Activated CD8-positive, alpha-beta T cell treated with anti-CD3 and anti-CD28 coated beads for 36 hours (primary cell): Measurements from ENCODE around the gene OR6C4. TPM values are rescaled to one million over a fixed set of nuclear protein-coding genes. Genes with fewer than 3 reads are reported as not detected.
"Not testable (repeated sequence)": the region's sequence is repeated elsewhere in the genome, so short reads cannot be mapped to it uniquely, and the experiment has no call there.

ENCODE experiments used
- ATAC-seq: fragments of 200-7000 bp; cut with Tn5 transposase; one replicate; pipeline ENCODE4 v1.10.0; 2021; ENCODE audit warnings: mild to moderate bottlenecking, moderate library complexity
- CTCF ChIA-PET: fragments of 350-600 bp; sonication (Branson Sonifier 250); formaldehyde crosslinking; loops from one replicate; lab custom pipeline; 2021; ENCODE audit warnings: antibody characterized with exemption; lab: Charles Lee
- POLR2A ChIA-PET: fragments of 350-600 bp; sonication (Branson Sonifier 250); formaldehyde crosslinking; loops from one replicate; lab custom pipeline; 2021; ENCODE audit warnings: antibody characterized with exemption; lab: Charles Lee
- DNase-seq: peaks from one replicate; pipeline ENCODE4 v3.0.0-alpha.2; 2020
- H3K27ac Mint-ChIP-seq: one replicate; pipeline ENCODE4 v1.8.0; 2021; ENCODE audit warnings: mild to moderate bottlenecking, mixed read lengths
- H3K27me3 Mint-ChIP-seq: one replicate; pipeline ENCODE4 v1.8.0; 2021; ENCODE audit warnings: mixed read lengths
- H3K36me3 Mint-ChIP-seq: one replicate; pipeline ENCODE4 v1.8.0; 2021; ENCODE audit warnings: low read depth, mixed read lengths
- H3K4me1 Mint-ChIP-seq: one replicate; pipeline ENCODE4 v1.8.0; 2021; ENCODE audit warnings: low read depth, mixed read lengths
- H3K4me3 Mint-ChIP-seq: one replicate; pipeline ENCODE4 v1.8.0; 2021; ENCODE audit warnings: mild to moderate bottlenecking, moderate library complexity, mixed read lengths
- H3K9me3 Mint-ChIP-seq: one replicate; pipeline ENCODE4 v1.8.0; 2021; ENCODE audit warnings: mixed read lengths
- intact Hi-C: fragments of 100-400 bp; cut with micrococcal nuclease; formaldehyde crosslinking; loops from one replicate; pipeline ENCODE4 v1.10.0; 2022
- total RNA-seq, 2 experiments: library from RNA; stranded (reverse); gene quantifications; one replicate each; pipeline ENCODE4 v1.2.3, GENCODE V29; 2021
- TF ChIP-seq, protein P1 (sequence below): fragments of 200-600 bp; IDR thresholded peaks from one replicate; pipeline ENCODE4 v1.8.0; 2022; ENCODE audit warnings: antibody characterized with exemption, mild to moderate bottlenecking

OR6C4 gene
- not detected for total RNA-seq

DNA sequence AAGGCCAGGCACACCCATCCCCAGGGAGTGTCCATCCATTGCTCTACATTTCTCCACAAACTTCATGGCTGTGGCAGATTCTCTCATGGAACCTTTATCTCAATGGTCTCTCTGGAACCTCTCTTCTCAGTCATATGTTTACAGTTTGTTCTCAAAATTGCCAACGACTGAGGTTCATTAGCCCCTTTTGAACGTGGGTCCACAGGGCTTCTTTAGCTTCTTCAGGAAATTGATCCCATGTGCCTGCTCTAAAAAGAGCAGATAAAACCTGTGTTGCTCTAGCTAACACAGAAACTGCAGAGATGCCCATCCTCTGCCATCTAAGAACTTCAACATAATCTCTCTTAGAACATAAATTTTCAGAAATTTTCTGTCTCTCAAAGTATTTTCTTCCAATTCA, at the start of gene OR6C4:
TSS of gene OR6C4 (plus strand) at position 301 of the 400 bp plus-strand sequence. CDS start 1,625 bp downstream, outside the sequence.
- H3K9me3 Mint-ChIP-seq = no peaks in the 10 kb centered on the region
- DNase-seq (no peak), ATAC-seq (no peak)
- no peaks in the 10 kb centered on the region for H3K4me1 Mint-ChIP-seq
- peaks cover 26% of the 10 kb centered on the region for H3K27me3 Mint-ChIP-seq
- no peaks in the 10 kb centered on the region for H3K36me3 Mint-ChIP-seq
- no peak within 1 kb of the TSS for H3K27ac Mint-ChIP-seq
- ChIA-PET POLR2A (no interaction called here), CTCF (no interaction called here)
- TF ChIP-seq, protein P1, sequence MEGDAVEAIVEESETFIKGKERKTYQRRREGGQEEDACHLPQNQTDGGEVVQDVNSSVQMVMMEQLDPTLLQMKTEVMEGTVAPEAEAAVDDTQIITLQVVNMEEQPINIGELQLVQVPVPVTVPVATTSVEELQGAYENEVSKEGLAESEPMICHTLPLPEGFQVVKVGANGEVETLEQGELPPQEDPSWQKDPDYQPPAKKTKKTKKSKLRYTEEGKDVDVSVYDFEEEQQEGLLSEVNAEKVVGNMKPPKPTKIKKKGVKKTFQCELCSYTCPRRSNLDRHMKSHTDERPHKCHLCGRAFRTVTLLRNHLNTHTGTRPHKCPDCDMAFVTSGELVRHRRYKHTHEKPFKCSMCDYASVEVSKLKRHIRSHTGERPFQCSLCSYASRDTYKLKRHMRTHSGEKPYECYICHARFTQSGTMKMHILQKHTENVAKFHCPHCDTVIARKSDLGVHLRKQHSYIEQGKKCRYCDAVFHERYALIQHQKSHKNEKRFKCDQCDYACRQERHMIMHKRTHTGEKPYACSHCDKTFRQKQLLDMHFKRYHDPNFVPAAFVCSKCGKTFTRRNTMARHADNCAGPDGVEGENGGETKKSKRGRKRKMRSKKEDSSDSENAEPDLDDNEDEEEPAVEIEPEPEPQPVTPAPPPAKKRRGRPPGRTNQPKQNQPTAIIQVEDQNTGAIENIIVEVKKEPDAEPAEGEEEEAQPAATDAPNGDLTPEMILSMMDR = no peak
- intact Hi-C loops = no loop called here
- no peak within 1 kb of the TSS for H3K4me3 Mint-ChIP-seq

DNA sequence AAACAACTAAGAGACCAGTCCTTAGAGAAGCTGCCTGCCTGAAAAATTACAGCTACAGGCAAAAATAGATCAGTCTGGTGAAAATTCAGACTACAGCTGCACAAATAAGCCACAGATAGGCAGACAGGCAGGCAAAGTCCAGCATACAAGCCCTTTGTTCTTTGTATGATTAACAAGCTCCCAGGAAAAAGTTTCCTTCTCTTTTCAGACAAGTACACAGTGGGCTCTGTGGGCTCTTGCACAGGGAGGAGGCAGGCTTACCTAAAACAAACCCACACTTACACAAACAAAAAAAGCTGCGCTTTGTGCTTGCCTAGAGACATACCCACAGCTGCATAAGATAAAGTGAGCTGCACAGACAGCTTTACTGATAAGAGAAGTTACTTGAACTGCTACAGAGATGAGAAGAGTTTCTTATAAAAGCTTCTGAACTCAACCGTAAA, 49.6 kb upstream of the OR6C4 start:
- TF ChIP-seq, protein P1 = no peak
- ATAC-seq (no peak), DNase-seq (no peak)
- peaks cover 9% of the 10 kb centered on the region for H3K27me3 Mint-ChIP-seq
- CTCF ChIA-PET = interaction anchor here (1.4 kb wide), 1 partner anchor 156 kb away, joined by 4 read pairs; no protein-coding TSS in a partner anchor
- H3K4me1 Mint-ChIP-seq = no peaks in the 10 kb centered on the region
- H3K36me3 Mint-ChIP-seq = no peaks in the 10 kb centered on the region
- POLR2A ChIA-PET = no interaction called here
- no peak overlapping the region for H3K4me3 Mint-ChIP-seq
- no peaks in the 10 kb centered on the region for H3K9me3 Mint-ChIP-seq
- intact Hi-C loops = no loop called here
- no peak overlapping the region for H3K27ac Mint-ChIP-seq

DNA sequence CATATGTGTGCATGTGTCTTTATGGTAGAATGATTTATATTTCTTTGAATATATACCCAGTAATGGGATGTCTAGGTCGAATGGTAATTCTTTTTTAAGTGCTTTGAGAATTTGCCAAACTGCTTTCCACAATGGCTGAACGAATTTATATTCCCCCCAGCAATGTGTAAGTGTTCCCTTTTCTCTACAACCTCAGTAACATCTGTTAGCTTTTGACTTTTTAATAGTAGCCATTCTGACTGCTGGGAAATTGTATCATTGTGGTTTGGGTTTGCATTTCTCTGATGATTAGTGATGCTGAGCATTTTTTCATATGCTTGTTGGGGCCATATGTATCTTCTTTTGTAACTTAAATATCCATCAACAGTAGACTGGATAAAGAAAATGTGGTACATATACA, 47.8 kb upstream of the OR6C4 start:
- H3K27ac Mint-ChIP-seq = no peak overlapping the region
- ChIA-PET CTCF (interaction anchor here (1.8 kb wide), 1 partner anchor 9 kb away, joined by 4 read pairs; the partner anchor contains the start of gene OR6C68), POLR2A (no interaction called here)
- DNase-seq (no peak), ATAC-seq (no peak)
- TF ChIP-seq, protein P1 = no peak
- H3K4me1 Mint-ChIP-seq = no peaks in the 10 kb centered on the region
- no peaks in the 10 kb centered on the region for H3K36me3 Mint-ChIP-seq
- no peak overlapping the region for H3K4me3 Mint-ChIP-seq
- H3K9me3 Mint-ChIP-seq = no peaks in the 10 kb centered on the region
- intact Hi-C loops = no loop called here
- H3K27me3 Mint-ChIP-seq = peaks cover 7% of the 10 kb centered on the region

DNA sequence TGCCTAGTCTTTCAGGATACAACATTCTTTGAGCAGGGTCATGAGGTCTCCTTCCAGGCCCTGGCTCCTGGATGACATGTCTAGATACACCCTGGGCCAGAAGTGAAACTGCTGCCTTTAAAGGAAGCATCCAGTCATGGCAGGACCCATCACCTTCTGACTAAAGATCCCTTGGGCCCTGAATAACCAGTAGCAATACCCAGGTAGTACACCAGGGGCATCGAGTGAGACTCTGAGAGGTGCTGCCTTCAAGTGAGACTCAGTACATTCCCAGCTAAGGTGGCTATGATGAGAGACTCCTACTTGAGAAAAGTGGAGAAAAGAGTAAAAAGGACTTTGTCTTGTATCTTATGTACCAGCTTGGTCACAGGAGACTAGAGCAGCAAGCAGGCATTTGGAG, 33.7 kb upstream of the OR6C4 start:
- no peak for ATAC-seq
- H3K27me3 Mint-ChIP-seq = peaks cover 19% of the 10 kb centered on the region
- POLR2A ChIA-PET = interaction anchor here (1.1 kb wide), 1 partner anchor 25 kb away, joined by 3 read pairs; no protein-coding TSS in a partner anchor
- no peaks in the 10 kb centered on the region for H3K9me3 Mint-ChIP-seq
- H3K36me3 Mint-ChIP-seq = no peaks in the 10 kb centered on the region
- TF ChIP-seq, protein P1 = peak; percentile 22
- no peaks in the 10 kb centered on the region for H3K4me1 Mint-ChIP-seq
- no peak overlapping the region for H3K27ac Mint-ChIP-seq
- peak; percentile 7 for DNase-seq
- intact Hi-C loops = no loop called here
- CTCF ChIA-PET = no interaction called here
- no peak overlapping the region for H3K4me3 Mint-ChIP-seq

DNA sequence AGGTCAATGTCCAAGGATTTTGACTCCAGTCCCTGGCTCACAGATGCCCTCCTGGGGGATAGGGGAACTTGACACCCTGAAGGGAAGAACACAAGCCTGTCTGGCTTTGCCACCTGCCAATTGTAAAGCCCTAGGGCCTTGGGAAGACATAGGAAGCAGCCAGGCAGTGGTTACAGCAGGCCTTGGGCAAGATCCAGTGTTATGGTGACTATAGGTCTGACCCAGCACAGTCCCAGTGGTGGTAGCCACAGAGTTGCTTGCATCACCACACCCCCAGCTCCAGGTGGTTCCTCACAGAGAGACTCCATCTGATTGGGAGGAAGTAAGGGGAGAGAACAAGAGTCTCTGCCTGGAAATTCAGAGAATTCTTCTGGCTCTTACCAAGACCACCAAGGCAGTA, 33.0 kb upstream of the OR6C4 start:
- Mint-ChIP-seq H3K4me3 (no peak overlapping the region), H3K27ac (no peak overlapping the region), H3K36me3 (no peaks in the 10 kb centered on the region), H3K27me3 (peaks cover 21% of the 10 kb centered on the region), H3K4me1 (no peaks in the 10 kb centered on the region), H3K9me3 (no peaks in the 10 kb centered on the region)
- intact Hi-C loops = no loop called here
- TF ChIP-seq, protein P1 = no peak
- ChIA-PET POLR2A (no interaction called here), CTCF (no interaction called here)
- no peak for ATAC-seq
- DNase-seq = no peak

DNA sequence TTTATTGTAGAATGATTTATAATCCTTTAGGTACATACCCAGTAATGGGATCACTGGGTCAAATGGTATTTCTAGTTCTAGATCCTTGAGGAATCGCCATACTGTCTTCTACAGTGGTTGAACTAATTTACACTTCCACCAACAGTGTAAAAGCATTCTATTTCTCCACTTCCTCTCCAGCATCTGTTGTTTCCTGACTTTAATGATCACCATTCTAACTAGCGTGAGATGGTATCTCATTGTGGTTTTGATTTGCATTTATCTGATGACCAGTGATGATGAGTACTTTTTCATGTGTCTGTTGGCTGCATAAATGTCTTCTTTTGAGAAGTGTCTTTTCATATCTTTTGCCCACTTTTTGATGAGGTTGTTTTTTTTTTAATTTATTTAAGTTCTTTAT, 1.2 kb upstream of the OR6C4 start:
- H3K36me3 Mint-ChIP-seq, H3K9me3 Mint-ChIP-seq, ATAC-seq, DNase-seq, H3K4me3 Mint-ChIP-seq, CTCF ChIA-PET, H3K27ac Mint-ChIP-seq, POLR2A ChIA-PET, intact Hi-C loops, H3K4me1 Mint-ChIP-seq: not testable (repeated sequence)
- peaks cover 23% of the 10 kb centered on the region for H3K27me3 Mint-ChIP-seq
